ENCODE measurements around the gene RAB24. TPM values are rescaled to one million over a fixed set of nuclear protein-coding genes. Genes with fewer than 3 reads are reported as not detected.

Gene RAB24
- total RNA-seq, 1 donor from 2014 or later: 35.9 TPM

DNA sequence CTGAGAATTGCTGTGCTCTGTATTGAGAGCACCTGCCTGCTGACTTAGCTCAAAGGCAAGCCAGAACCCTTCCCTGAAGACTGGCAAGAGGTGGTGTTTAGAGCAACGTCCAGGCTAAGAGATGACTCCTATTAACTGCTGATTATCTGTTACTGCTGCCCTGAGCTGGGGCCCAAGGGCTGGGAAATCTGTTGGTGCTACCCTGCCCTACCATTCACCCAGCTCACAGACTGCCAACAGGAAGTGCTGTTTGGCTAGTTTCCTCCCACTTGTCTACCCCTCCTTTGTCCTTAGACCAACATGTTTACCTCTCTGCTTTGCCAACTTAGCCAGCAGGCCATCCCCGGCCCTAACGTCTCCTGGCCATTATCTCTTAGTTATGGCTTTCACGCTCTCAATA lies 6.9 kb downstream of the RAB24 start:
- Histone ChIP-seq H3K36me3 (ENCODE audit: control insufficient read depth, insufficient read depth, low read length) (peaks cover 2% of the 10 kb centered on the region), H3K27me3 (ENCODE audit: control insufficient read depth, insufficient read depth, low read length) (no peaks in the 10 kb centered on the region), H3K4me3 (ENCODE audit: low read depth, low read length) (no peak overlapping the region)
- DNase-seq (ENCODE audit: low read depth): no peak
- TF ChIP-seq, protein P1, sequence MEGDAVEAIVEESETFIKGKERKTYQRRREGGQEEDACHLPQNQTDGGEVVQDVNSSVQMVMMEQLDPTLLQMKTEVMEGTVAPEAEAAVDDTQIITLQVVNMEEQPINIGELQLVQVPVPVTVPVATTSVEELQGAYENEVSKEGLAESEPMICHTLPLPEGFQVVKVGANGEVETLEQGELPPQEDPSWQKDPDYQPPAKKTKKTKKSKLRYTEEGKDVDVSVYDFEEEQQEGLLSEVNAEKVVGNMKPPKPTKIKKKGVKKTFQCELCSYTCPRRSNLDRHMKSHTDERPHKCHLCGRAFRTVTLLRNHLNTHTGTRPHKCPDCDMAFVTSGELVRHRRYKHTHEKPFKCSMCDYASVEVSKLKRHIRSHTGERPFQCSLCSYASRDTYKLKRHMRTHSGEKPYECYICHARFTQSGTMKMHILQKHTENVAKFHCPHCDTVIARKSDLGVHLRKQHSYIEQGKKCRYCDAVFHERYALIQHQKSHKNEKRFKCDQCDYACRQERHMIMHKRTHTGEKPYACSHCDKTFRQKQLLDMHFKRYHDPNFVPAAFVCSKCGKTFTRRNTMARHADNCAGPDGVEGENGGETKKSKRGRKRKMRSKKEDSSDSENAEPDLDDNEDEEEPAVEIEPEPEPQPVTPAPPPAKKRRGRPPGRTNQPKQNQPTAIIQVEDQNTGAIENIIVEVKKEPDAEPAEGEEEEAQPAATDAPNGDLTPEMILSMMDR (IDR thresholded peaks at IDR 0.05; ENCODE audit: insufficient read depth, low read length, poor library complexity, severe bottlenecking): no peak

DNA sequence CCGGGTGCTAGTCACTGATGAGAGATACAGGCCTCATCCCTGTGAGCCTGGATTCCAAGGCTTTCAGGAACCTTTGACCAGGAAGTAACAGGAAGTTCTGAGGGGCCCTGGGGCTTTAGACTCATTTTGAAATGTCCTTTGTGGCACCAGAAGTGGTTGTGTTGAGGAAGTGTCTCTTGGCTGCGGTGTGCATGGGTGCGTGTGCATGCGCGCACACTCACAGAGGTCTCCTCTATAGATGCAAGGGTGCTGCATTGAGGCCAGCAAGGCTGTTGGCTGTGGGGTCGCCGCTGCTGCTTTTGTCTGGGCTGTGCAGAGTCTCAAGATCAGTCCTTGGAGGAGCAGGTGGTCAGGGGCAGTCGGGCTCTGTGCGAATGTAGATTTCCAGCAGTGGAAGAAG lies 7.6 kb downstream of the RAB24 start:
- Histone ChIP-seq H3K27me3 (ENCODE audit: control insufficient read depth, insufficient read depth, low read length) (no peaks in the 10 kb centered on the region), H3K36me3 (ENCODE audit: control insufficient read depth, insufficient read depth, low read length) (peaks cover 2% of the 10 kb centered on the region), H3K4me3 (ENCODE audit: low read depth, low read length) (no peak overlapping the region)
- DNase-seq (ENCODE audit: low read depth): no peak
- TF ChIP-seq, protein P1 (IDR thresholded peaks at IDR 0.05; ENCODE audit: insufficient read depth, low read length, poor library complexity, severe bottlenecking): no peak

DNA sequence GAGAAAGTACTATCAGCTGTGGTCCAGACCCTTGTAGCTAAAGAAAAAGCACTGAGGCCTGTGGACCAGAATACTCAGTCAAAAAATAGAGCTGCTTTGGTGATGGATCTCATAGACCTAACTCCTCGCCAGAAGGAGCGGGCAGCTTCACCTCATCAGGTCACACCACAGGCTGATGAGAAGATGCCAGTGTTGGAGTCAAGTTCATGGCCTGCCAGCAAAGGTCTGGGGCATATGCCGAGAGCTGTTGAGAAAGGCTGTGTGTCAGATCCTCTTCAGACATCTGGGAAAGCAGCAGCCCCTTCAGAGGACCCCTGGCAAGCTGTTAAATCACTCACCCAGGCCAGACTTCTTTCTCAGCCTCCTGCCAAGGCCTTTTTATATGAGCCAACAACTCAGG lies 8.9 kb downstream of the RAB24 start:
- peaks cover 2% of the 10 kb centered on the region for H3K36me3 ChIP-seq (ENCODE audit: control insufficient read depth, insufficient read depth, low read length)

DNA sequence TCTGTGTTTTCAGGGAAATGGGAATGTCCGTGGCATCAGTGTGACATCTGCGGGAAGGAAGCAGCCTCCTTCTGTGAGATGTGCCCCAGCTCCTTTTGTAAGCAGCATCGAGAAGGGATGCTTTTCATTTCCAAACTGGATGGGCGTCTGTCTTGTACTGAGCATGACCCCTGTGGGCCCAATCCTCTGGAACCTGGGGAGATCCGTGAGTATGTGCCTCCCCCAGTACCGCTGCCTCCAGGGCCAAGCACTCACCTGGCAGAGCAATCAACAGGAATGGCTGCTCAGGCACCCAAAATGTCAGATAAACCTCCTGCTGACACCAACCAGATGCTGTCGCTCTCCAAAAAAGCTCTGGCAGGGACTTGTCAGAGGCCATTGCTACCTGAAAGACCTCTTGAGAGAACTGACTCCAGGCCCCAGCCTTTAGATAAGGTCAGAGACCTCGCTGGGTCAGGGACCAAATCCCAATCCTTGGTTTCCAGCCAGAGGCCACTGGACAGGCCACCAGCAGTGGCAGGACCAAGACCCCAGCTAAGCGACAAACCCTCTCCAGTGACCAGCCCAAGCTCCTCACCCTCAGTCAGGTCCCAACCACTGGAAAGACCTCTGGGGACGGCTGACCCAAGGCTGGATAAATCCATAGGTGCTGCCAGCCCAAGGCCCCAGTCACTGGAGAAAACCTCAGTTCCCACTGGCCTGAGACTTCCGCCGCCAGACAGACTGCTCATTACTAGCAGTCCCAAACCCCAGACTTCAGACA lies 9.5 kb downstream of the RAB24 start:
- no peak for DNase-seq (ENCODE audit: low read depth)
- TF ChIP-seq, protein P1 (IDR thresholded peaks at IDR 0.05; ENCODE audit: insufficient read depth, low read length, poor library complexity, severe bottlenecking): no peak
- peaks cover 2% of the 10 kb centered on the region for H3K36me3 ChIP-seq (ENCODE audit: control insufficient read depth, insufficient read depth, low read length)
- no peak overlapping the region for H3K4me3 ChIP-seq (ENCODE audit: low read depth, low read length)
- H3K27me3 ChIP-seq (ENCODE audit: control insufficient read depth, insufficient read depth, low read length): no peaks in the 10 kb centered on the region

More for the DNA sequence above, 8.9 kb downstream of the RAB24 start:
- Histone ChIP-seq H3K27me3 (ENCODE audit: control insufficient read depth, insufficient read depth, low read length) (no peaks in the 10 kb centered on the region), H3K4me3 (ENCODE audit: low read depth, low read length) (no peak overlapping the region)
- DNase-seq (ENCODE audit: low read depth): no peak
- TF ChIP-seq, protein P1 (IDR thresholded peaks at IDR 0.05; ENCODE audit: insufficient read depth, low read length, poor library complexity, severe bottlenecking): no peak

DNA sequence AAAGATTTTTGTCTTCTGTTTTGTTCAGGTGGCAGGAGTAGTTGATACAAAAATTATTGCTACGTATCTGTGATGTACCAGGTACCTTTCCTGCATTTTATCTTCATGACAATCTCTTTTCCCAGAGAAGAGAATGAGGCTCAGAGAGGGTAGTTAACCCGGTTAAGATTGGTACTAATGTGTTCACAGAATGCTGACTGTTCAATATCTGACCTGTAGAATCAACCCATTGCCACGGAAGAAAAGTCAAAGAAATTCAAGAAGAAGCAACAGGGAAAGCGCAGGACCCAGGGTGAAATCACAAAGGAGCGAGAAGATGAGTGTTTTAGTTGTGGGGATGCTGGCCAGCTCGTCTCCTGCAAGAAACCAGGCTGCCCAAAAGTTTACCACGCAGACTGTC lies 11.8 kb downstream of the RAB24 start:
- Histone ChIP-seq H3K36me3 (ENCODE audit: control insufficient read depth, insufficient read depth, low read length) (peaks cover 3% of the 10 kb centered on the region), H3K4me3 (ENCODE audit: low read depth, low read length) (no peak overlapping the region), H3K27me3 (ENCODE audit: control insufficient read depth, insufficient read depth, low read length) (no peaks in the 10 kb centered on the region)
- DNase-seq (ENCODE audit: low read depth): no peak
- TF ChIP-seq, protein P1 (IDR thresholded peaks at IDR 0.05; ENCODE audit: insufficient read depth, low read length, poor library complexity, severe bottlenecking): no peak

Data from kidney epithelial cell (primary cell).